Fibroblast of skin of right quadriceps (primary cell): ENCODE data around the gene SLC6A19.

Experiments
- DNase-seq: peaks from one replicate; pipeline ENCODE4 v3.0.0-alpha.2; 2013

Gene SLC6A19

GRCh38 chr5:1181451-1182359 lies 19.7 kb upstream of the SLC6A19 start:
- no peak for DNase-seq

DNA sequence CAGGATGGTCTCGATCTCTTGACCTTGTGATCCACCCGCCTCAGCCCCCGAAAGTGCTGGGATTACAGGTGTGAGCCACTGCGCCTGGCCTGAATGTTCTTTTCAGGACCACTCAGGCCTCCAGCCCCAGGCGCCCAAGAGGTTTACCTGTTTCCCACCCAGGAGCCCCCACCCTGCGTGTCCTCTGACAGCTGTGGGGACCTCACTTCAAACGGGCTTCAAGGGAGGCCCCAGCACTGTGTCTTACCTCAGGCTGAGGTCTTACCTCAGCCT lies 19.1 kb upstream of the SLC6A19 start:
- DNase-seq: no peak

- no peak for DNase-seq
These were observed 18.6 kb upstream of the SLC6A19 start for GRCh38 chr5:1182633-1183423.

DNA sequence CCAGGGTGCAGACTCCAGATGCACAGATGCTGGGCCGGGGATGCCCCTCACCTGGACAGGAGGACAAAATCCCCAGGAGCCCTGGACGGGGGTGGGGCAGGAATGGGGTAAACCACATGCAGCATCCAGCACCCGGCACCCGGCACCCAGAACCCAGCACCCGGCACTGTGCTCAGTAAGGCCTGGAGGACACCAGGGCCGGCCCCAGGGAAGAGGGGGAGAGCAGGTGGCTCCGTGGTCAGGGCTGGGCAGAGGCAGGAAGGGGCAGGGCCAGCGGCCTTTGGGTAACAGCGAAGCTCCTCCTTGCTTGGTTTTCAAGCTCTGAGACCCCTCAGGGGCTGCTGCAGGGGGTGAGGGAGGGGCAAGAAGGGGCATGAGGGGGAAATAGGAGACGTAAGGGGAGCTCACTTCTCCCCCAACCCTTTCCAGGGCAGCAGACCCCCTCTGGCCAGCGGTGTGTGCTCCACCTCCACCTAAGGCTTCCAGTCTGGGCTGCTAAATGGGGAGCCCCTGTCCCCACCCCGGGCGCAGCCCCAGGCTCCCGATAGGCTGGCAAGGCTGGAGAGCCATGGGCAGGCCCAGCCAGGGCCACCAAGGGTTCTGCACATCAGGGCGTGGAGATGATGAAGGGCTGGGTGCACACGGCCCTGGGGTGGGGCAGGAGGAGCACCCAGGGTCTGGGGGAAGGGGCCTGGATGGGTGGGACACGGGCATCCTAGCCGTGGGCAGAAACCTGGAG lies 17.8 kb upstream of the SLC6A19 start:
- no peak for DNase-seq

DNA sequence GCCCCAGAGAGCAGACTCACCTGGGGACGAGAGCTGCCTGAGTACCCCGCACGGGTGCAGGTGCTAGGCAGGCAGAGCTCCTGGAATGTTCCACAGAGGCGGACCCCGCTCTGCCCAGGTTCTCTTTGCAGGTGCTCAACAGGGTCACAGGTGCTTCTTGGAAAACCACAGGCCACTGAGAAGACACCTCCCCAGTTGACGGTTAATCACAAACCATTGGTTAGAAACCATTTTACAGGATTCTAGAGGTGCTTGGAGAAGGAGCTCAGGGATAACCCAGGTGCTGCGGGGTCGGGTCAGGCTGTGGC lies 17.3 kb upstream of the SLC6A19 start:
- no peak for DNase-seq

- no peak for DNase-seq
These were observed 16.9 kb upstream of the SLC6A19 start for GRCh38 chr5:1184481-1184880.

DNA sequence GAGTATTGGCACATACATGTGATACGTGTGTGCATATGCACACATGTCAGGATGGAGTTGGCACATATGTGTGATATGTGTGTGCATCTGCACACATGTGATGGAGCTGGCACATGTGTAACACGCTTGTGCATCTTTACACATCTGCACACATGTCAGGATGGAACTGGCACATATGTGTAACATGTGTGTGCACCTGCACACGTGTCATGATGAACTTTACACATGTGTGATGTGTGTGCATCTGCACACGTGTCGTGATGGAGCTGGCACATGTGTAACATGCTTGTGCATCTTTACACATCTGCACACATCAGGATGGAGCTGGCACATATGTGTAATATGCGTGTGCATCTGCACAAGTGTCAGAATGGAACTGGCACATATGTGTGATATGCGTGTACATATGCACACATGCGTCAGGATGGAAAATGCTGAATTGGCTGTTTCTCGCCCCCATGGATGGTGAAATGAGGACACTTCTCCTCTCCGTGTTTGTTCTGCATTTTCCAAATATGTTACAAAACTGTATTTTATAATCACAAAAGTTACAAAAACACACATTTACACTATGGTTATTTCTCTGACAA lies 16.3 kb upstream of the SLC6A19 start:
- DNase-seq: no peak

GRCh38 chr5:1185629-1186350 lies 15.6 kb upstream of the SLC6A19 start:
- DNase-seq: no peak

GRCh38 chr5:1186351-1187233 lies 14.8 kb upstream of the SLC6A19 start:
- DNase-seq: no peak

DNA sequence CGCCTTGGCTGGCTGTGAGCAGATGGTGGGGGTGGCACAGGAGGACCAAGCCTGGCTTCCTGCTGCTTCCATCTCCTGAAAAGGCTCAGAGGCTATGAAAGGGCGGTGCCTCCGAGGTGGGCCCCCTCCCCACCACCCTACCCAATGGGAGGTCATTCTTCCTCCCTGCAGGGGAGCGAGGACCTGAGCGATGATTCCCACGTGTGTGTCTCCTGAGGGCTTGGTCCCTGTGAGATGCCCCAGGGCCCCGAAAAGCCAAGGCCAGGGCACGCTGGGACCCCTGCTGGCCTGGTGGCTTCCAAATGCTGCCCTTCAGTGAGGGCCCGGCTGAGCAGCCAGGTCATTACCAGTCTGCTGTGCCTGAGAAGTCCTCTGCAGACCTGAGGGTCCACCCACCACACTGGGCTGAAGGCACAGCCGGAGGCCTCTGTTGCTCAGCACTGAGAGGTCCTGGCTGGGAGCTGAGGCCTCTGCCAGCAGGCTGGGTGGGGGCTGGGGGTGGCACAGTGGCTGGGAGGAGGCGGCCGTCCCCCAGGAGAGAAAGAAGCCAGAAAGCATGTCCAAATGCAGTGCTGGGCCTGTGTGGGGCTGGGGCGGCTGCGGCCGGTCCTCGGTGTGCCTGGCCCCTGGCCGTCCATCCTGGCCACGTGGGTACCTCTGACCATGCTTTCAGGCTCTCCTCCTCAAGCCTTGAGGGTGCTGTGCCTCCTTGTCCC lies 14.0 kb upstream of the SLC6A19 start:
- DNase-seq: no peak

DNA sequence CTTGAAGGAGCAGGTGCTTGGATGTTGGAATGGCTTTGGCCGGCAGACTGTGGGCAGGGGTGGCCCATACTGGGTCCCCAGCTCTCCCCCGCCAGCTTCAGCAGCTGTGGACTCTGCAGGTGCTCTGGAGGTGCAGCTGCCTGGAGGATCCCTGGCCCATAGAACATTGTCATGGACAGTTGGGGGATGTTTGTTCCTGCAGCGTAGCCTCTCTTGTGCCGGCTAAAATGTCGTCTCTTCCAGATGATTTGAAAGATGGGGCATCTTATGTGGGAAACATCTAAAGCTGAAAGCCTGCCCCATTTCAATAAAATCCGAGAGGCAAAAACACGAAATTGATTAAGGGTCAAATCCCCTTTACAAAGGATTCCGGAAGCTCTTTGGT lies 13.5 kb upstream of the SLC6A19 start:
- no peak for DNase-seq

GRCh38 chr5:1188464-1188863 lies 12.9 kb upstream of the SLC6A19 start:
- no peak for DNase-seq

GRCh38 chr5:1189269-1189668 lies 12.1 kb upstream of the SLC6A19 start:
- no peak for DNase-seq

DNA sequence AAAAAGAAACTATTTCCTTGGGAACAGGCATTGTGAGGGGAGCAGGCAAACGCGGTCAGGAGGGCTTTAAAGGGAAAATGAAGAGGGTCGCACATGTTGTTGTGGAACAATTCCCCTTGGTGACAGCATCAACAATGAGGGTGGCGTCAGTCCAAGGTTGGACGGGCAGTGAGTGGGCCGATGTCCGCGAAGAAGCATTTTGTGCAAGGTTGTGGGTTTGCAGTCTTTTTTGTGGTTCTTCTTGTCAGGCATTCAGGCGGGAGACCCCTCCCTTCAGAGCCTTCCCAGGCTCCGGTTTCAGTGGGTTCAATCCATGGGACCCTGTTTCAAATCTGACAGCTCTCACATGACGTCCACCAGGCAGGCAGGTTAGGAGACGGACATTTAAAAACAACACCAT lies 11.1 kb upstream of the SLC6A19 start:
- DNase-seq: no peak

DNA sequence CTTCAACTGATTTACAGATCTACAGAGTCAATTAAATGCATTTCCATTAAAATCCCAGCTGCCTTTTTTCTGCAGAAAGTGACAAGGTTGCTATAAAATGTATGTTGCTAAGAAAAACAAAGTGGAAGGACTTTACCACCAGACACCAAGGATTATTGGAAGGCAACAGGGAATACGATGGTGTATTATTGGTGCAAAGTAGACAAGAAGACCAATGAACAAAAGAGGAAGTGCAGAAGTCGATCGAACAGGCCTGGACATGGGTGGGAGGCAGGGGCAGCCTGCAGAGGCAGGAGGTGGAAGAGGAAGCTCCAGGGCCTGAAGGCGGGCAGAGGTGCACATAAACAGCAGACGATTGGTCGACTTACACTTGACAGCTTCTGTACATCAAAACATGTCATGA lies 10.6 kb upstream of the SLC6A19 start:
- DNase-seq: no peak

DNA sequence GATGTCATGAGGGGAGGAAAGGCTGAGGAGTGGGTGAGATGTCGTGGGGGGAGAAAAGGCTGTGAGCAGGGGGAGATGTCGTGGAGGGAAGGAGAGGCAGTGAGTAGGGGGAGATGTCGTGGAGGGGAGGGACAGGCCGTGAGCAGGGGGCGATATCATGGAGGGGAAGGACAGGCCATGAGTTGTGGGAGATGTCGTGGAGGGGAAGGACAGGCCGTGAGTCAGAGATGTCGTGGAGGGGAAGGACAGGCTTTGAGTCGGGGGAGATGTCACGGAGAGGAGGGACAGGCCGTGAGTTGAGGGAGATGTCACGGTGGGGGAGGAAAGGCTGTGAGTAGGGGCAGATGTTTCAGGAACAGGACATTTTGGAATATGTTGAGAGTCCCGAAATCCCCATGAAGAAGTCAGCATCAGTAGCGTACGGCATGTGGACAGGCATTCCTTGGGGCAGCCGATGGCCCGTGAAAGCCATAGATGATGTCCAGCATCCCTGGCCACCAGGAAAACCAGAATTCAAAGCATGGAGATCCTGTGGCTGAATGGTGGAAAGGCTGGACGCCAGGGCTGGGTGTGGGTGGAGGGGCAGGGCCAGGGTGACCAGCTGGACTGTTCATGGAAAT lies 8.3 kb upstream of the SLC6A19 start:
- no peak for DNase-seq

DNA sequence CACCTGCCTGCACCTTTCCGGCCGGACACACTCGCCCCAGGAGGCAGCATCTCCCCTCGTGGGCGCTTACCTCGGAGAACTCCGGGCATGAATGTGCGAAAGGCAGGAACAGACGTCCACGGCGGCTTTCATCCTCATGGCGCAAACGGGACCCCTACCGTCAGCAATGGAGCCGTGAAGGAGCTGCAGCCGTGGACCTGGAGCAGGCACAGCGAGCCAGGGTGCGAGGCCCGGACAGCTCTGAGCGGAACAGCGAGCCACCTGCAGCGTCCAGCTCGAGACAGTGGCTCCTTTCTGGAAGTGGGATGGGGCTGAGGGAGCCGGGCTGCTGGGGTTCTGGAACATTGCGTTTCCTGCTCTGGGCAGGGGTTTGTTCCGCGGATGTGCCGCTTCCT lies 7.8 kb upstream of the SLC6A19 start:
- no peak for DNase-seq

DNA sequence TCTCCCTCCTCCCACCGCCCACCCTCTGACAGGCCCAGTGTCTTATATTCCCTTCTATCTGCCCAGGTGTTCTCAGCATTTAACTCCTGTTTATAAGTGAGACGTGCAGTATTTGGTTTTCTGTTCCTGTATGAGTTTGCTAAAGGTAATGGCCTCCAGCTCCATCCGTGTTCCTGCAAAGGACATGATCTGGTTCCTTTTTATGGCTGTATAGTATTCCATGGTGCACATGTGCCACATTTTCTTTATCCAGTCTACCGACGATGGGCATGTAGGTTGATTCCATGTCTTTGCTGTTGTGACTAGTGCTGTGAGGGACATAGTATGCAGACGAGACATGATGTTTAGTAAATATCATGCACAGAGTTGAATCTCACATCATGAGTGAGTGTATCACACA lies 7.0 kb upstream of the SLC6A19 start:
- DNase-seq: no peak

- no peak for DNase-seq
These were observed 6.0 kb upstream of the SLC6A19 start for GRCh38 chr5:1195439-1195838.

- no peak for DNase-seq
These were observed 5.5 kb upstream of the SLC6A19 start for GRCh38 chr5:1195916-1196315.

DNA sequence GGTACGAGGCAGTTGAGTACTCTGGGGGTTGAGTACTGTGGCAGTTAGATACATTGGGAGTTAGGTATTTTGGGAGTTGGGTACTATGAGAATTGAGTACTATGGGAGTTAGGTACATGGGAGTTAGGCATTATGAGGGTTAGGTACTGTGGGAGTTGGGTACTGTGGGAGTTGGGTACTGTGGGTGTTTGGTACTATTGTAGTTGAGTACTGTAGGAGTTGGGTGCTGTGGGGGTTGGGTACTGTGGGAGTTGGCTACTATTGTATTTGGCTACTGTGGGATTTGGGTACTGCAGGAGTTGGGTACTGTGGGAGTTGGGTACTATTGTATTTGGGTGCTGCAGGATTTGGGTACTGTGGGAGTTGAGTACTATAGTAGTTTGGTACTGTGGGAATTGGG lies 4.8 kb upstream of the SLC6A19 start:
- no peak for DNase-seq
